Cardiac septum (tissue), 1 donor: ENCODE data around the gene DNAI1. TPM values are rescaled to one million over a fixed set of nuclear protein-coding genes. Genes with fewer than 3 reads are reported as not detected.

Source experiments
- DNase-seq: peaks from one replicate; pipeline ENCODE4 v3.0.0-alpha.2; 2020; ENCODE audit warnings: low spot score
- intact Hi-C: fragments of 100-400 bp; cut with DNase I; formaldehyde crosslinking; loops from one replicate; pipeline ENCODE4 v1.14.0; 2022
- total RNA-seq: library from RNA; stranded (reverse); fragmentation: NEBNext Ultra II Directional; extraction: Animal tissue kit (Norgen Biotek cat#: 25700); gene quantifications from one replicate; pipeline ENCODE4 v1.2.1, GENCODE V29; 2021
- donor health status: DM: no; HTN: no; CAD: no.

Gene DNAI1
- total RNA-seq, 1 donor from 2014 or later, result 0.30 TPM

DNA sequence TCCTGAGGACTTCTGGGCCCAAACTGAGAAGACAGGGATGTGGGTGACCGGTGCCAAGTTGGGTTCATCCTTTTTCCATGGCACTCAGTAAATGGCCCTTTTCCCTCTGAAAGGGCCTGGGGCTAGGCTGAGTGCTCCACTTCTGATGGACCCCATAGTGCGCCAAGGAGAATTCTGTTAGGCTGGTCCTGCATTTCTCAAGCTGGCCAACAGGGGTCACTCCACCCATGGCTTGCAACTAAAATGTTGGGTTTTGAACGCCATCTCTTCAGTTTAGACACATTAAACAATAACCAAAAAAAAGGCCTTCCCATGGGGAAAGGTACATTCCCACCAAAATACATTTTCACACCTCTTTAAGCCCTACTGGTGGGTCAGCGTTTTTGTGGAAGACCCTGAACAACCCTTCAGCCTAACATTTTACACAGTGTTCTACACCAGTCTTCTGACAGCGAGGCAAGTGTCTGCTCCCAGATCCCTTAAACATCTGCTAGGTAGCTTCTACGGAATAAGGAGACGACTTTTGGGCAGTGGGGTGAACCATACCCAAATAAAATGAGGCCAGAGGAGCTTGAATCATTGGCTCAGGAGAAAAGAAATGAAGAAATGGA is 103.6 kb downstream of the DNAI1 start:
- no peak for DNase-seq
- intact Hi-C loops, result no loop called here

DNA sequence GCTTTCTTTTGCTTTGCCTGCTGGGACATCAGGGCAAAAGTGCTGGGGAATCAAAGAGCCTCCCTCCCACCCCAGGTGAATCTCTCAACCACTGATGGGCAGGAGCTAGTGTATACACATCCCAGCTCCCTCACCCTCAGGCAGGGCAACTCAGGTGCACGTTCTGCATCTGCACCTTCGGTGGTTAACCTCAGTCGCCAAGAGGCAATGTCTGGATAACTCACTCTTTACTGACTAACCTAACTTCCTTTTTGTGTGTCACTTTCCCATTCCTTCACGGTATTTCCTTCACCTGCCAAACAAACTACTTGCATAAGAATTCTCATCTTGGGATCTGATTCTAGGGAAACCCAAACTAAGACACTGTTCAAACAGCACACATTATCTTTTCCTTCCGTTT is 104.7 kb downstream of the DNAI1 start:
- intact Hi-C loops, result no loop called here
- no peak for DNase-seq

DNA sequence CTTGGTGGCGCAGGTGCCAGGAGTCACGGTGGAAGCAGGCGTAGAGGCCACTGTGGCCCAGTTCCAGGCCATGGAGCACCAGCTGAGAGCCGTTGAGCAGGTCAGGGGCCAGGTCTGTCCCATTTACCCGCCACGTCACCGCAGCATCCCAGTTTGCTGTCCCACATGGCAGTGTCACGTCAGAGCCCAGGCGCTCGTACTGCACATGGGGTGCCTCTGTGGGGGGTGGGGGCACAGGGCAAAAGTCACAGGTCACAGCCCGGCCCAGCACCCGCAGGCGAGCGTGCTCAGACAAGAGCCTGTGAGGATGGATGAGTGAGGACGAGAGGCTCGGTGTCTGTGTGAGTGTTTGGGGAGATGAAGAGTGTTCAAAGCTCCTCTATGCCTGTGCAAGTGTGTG is 106.0 kb downstream of the DNAI1 start:
- no peak for DNase-seq
- intact Hi-C loops, result no loop called here

DNA sequence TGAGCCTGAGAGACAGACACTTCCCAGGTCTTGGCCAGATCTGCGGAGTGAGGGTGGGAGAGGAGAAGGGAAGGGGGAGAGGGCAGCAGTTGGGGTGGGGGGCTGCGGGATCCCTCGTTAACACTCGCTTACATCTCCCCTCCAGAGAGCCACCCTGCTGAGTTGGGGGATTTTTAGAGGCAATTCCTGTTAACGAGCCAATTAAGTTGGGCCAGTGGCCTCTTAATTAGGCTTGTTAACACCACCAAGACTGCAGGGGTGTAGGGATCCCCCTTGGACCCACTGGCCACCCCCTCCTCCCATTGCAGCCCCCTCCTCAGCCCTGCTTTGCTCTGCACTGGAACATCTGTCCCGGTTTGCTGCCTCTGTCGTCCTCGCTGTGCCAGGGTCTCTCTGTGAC is 107.3 kb downstream of the DNAI1 start:
- DNase-seq, result no peak
- intact Hi-C loops, result no loop called here

GRCh38 chr9:34566322-34566721 is 107.7 kb downstream of the DNAI1 start:
- intact Hi-C loops, result no loop called here
- DNase-seq, result no peak

GRCh38 chr9:34566972-34567371 is 108.4 kb downstream of the DNAI1 start:
- intact Hi-C loops, result no loop called here
- no peak for DNase-seq

DNA sequence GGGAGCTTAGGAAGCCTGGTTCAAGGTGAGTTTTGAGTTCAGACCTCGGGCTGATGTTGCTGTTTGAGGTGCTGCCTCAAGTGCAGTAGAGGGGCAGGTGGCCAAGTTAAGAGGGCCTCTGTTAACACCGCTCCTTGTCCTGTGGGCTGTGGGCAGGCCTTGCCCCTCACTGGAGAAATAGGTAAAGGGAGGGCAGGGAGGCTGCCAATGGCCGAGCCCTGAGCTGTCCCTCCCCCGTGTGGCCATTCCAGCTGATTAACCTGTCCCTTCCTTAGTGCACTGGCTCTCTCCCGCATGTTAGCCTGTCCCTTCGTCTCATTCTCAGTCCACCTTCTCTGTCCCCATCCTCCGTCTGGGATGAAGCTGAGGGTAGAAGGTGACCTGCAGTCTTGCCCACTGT is 109.5 kb downstream of the DNAI1 start:
- DNase-seq, result no peak
- intact Hi-C loops, result no loop called here

- DNase-seq, result no peak
- intact Hi-C loops, result no loop called here
Observed at GRCh38 chr9:34568774-34569173, 110.2 kb downstream of the DNAI1 start.

GRCh38 chr9:34570376-34570775 is 111.8 kb downstream of the DNAI1 start:
- DNase-seq, result no peak
- intact Hi-C loops, result no loop called here

Other genes with a start within 250 kb of the DNAI1 start
- 0.89 TPM for gene KIF24, start 129.5 kb upstream of the DNAI1 start, total RNA-seq
- gene NUDT2, start 129.2 kb upstream of the DNAI1 start, total RNA-seq, result 23.0 TPM
- 9.7 TPM for gene MYORG, start 81.9 kb upstream of the DNAI1 start, total RNA-seq
- 39.1 TPM for gene FAM219A, start 235 bp upstream of the DNAI1 start, total RNA-seq
- 1.3 TPM for gene ENHO, start 64.2 kb downstream of the DNAI1 start, total RNA-seq
- gene CNTFR, start 130.9 kb downstream of the DNAI1 start, total RNA-seq, result 1.1 TPM
- gene RPP25L, start 153.3 kb downstream of the DNAI1 start, total RNA-seq, result 39.4 TPM
- gene DCTN3, start 161.7 kb downstream of the DNAI1 start, total RNA-seq, result 101 TPM
- gene ARID3C, start 170.3 kb downstream of the DNAI1 start, total RNA-seq, result not detected
- gene SIGMAR1, start 179.0 kb downstream of the DNAI1 start, total RNA-seq, result 25.8 TPM
- gene GALT, start 187.9 kb downstream of the DNAI1 start, total RNA-seq, result 42.4 TPM
- 59.4 TPM for gene IL11RA, start 193.4 kb downstream of the DNAI1 start, total RNA-seq
- not detected for gene CCL27, start 203.9 kb downstream of the DNAI1 start, total RNA-seq
- 0.62 TPM for gene CCL19, start 232.5 kb downstream of the DNAI1 start, total RNA-seq